ENCODE data around the gene IMMP2L. TPM values are rescaled to one million over a fixed set of nuclear protein-coding genes. Genes with fewer than 3 reads are reported as not detected.
A peak's percentile ranks its signal among the peaks of the same experiment; 100 is the strongest.

The IMMP2L gene
- total RNA-seq, 1 donor from 2014 or later, result 11.2 TPM

DNA sequence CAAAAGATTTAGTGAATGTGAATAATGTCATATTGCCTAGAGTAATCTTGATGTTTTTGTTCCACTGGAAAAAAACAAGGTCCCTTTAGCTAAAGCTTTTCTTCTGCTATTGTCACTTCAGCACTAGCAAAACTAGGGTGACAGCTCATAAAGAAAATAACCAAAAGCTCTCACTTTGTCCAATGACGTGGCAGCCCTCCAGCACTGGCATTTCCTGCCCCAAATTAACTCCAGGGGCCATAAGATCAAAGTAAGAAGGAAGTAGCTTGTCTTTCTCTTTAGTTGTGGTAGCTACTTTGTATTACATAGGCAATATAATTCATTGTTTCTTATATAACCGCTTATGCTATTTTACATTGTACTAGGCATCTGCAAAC lies 424.1 kb downstream of the IMMP2L start:
- H3K9me3 Mint-ChIP-seq (ENCODE audit: unreplicated experiment), result no peaks in the 10 kb centered on the region
- TF ChIP-seq, protein P1, sequence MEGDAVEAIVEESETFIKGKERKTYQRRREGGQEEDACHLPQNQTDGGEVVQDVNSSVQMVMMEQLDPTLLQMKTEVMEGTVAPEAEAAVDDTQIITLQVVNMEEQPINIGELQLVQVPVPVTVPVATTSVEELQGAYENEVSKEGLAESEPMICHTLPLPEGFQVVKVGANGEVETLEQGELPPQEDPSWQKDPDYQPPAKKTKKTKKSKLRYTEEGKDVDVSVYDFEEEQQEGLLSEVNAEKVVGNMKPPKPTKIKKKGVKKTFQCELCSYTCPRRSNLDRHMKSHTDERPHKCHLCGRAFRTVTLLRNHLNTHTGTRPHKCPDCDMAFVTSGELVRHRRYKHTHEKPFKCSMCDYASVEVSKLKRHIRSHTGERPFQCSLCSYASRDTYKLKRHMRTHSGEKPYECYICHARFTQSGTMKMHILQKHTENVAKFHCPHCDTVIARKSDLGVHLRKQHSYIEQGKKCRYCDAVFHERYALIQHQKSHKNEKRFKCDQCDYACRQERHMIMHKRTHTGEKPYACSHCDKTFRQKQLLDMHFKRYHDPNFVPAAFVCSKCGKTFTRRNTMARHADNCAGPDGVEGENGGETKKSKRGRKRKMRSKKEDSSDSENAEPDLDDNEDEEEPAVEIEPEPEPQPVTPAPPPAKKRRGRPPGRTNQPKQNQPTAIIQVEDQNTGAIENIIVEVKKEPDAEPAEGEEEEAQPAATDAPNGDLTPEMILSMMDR (IDR thresholded peaks at IDR 0.05; ENCODE audit: unreplicated experiment), result no peak
- no peak overlapping the region for H3K4me3 Mint-ChIP-seq (ENCODE audit: unreplicated experiment)
- DNase-seq (ENCODE audit: low spot score), result no peak
- peaks cover 5% of the 10 kb centered on the region for H3K4me1 Mint-ChIP-seq (ENCODE audit: unreplicated experiment)
- no peaks in the 10 kb centered on the region for H3K27me3 Mint-ChIP-seq (ENCODE audit: unreplicated experiment)
- H3K27ac Mint-ChIP-seq (ENCODE audit: unreplicated experiment), result no peak overlapping the region
- H3K36me3 Mint-ChIP-seq (ENCODE audit: low read depth, unreplicated experiment), result no peaks in the 10 kb centered on the region

DNA sequence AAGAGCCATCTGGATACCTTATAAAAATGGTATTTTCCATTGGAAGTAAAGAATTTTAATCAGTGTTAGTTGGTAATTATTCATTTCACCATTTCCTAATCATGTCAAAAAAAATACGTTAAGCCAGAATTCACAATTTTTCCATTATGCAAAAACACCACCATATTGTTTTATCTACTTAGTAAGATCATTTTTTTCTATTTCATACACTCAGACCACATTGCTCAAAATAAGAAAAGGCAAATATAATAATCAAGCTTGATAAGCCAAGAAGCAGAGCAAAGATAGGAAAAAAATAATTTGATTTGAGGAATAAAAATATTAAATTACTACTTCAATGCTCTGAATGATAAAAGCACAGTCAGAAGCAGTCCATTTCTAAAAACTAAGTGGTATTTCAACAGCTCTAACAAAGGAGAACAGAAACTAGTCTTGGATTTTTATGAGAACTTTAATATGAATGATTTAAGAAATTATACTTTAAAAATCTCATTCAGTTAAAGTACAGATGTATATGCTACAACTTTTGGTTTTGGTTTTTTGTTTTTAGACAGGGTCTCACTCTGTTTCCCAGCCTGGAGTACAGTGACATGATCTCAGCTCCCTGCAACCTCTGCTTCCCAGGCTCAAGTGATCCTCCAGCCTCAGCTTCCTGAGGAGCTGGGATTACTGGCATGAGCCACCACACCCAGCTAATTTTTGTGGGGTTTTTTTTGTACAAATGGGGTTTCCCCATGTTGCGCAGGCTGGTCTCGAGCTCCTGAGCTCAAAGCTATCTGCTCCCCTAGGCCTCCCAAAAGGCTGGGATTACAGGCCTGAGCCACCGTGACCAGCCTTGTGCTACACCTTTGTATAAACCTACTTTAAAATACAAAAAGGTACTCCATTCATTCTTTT lies 424.7 kb downstream of the IMMP2L start:
- DNase-seq (ENCODE audit: low spot score), result no peak
- Mint-ChIP-seq H3K27ac (ENCODE audit: unreplicated experiment) (peak overlapping the region; percentile 28), H3K27me3 (ENCODE audit: unreplicated experiment) (no peaks in the 10 kb centered on the region), H3K36me3 (ENCODE audit: low read depth, unreplicated experiment) (no peaks in the 10 kb centered on the region), H3K4me3 (ENCODE audit: unreplicated experiment) (no peak overlapping the region), H3K4me1 (ENCODE audit: unreplicated experiment) (peaks cover 5% of the 10 kb centered on the region), H3K9me3 (ENCODE audit: unreplicated experiment) (no peaks in the 10 kb centered on the region)
- TF ChIP-seq, protein P1 (IDR thresholded peaks at IDR 0.05; ENCODE audit: unreplicated experiment), result no peak

DNA sequence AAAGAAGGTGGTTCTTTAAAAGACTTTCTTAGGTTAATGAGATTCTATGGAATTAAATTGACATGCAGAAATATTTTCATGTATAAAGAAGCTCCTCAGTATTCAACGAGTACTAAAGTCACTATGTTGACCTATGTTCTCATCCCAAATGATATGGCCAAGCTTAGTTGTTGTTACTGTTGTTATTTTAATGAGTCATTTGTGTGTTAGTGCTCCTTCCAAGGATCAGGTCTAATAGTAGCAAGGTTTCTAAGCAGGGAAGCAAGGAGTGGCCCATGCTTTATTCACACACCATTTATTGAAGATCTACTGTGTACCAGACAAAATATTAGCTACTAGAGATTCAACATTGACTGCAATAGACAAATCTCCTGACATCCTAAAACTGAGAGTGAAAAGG lies 429.5 kb downstream of the IMMP2L start:
- no peaks in the 10 kb centered on the region for H3K36me3 Mint-ChIP-seq (ENCODE audit: low read depth, unreplicated experiment)
- no peak for DNase-seq (ENCODE audit: low spot score)
- TF ChIP-seq, protein P1 (IDR thresholded peaks at IDR 0.05; ENCODE audit: unreplicated experiment), result no peak

DNA sequence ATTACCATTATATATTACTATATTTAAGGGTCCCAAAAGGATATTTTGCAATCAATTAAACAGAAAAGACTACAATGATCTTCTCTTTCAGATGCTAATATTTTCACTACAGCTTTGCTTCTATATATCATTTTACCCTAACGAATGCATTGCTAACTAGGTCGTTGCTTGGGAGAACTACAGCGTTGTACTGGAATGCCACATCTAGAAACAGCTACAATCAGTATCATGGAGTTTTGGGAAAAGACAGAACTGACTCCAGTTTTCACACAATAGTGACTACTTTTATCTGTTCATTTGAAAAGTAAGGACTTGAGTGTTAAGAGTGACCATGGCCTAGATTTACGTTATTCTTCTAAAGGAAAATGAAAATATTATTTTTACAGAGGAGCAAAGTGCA lies 432.9 kb downstream of the IMMP2L start:
- H3K9me3 Mint-ChIP-seq (ENCODE audit: unreplicated experiment), result no peaks in the 10 kb centered on the region
- no peaks in the 10 kb centered on the region for H3K36me3 Mint-ChIP-seq (ENCODE audit: low read depth, unreplicated experiment)

More for the DNA sequence above, 429.5 kb downstream of the IMMP2L start:
- Mint-ChIP-seq H3K27me3 (ENCODE audit: unreplicated experiment) (no peaks in the 10 kb centered on the region), H3K27ac (ENCODE audit: unreplicated experiment) (no peak overlapping the region), H3K4me1 (ENCODE audit: unreplicated experiment) (no peaks in the 10 kb centered on the region), H3K9me3 (ENCODE audit: unreplicated experiment) (no peaks in the 10 kb centered on the region), H3K4me3 (ENCODE audit: unreplicated experiment) (no peak overlapping the region)

DNA sequence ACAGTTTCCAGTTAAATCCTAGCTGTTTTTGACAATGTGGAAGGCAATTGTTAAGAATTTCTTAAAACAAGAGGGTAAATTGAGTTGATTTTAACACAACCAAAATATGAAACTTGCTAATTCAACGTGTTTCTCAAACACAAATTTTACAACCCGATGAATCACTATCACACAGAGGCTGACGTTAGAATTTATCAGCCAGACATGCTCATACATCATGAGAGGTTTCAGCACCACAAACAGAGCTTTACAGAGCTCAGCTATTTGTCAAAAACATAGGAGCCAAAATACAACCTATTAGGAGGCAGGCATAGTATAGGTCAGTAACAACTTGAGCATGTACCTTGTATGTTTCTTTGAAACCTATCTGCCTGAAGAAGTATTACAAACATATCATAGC lies 435.3 kb downstream of the IMMP2L start:
- Mint-ChIP-seq H3K27me3 (ENCODE audit: unreplicated experiment) (no peaks in the 10 kb centered on the region), H3K36me3 (ENCODE audit: low read depth, unreplicated experiment) (no peaks in the 10 kb centered on the region), H3K27ac (ENCODE audit: unreplicated experiment) (no peak overlapping the region), H3K9me3 (ENCODE audit: unreplicated experiment) (no peaks in the 10 kb centered on the region), H3K4me3 (ENCODE audit: unreplicated experiment) (no peak overlapping the region), H3K4me1 (ENCODE audit: unreplicated experiment) (no peaks in the 10 kb centered on the region)
- TF ChIP-seq, protein P1 (IDR thresholded peaks at IDR 0.05; ENCODE audit: unreplicated experiment), result no peak
- no peak for DNase-seq (ENCODE audit: low spot score)

More for the DNA sequence above, 432.9 kb downstream of the IMMP2L start:
- H3K27ac Mint-ChIP-seq (ENCODE audit: unreplicated experiment), result no peak overlapping the region
- no peaks in the 10 kb centered on the region for H3K27me3 Mint-ChIP-seq (ENCODE audit: unreplicated experiment)
- no peak for DNase-seq (ENCODE audit: low spot score)
- TF ChIP-seq, protein P1 (IDR thresholded peaks at IDR 0.05; ENCODE audit: unreplicated experiment), result no peak
- H3K4me3 Mint-ChIP-seq (ENCODE audit: unreplicated experiment), result no peak overlapping the region
- H3K4me1 Mint-ChIP-seq (ENCODE audit: unreplicated experiment), result no peaks in the 10 kb centered on the region
